GM18511 (cell line): Measurements from ENCODE around the gene OR5W2.
"Not testable (repeated sequence)": the region's sequence is repeated elsewhere in the genome, so short reads cannot be mapped to it uniquely, and the experiment has no call there.

ENCODE experiments used
- ATAC-seq: cut with Tn5 transposase; IDR thresholded peaks from one replicate; pipeline ENCODE4 v1.9.1; 2021; ENCODE audit warnings: mild to moderate bottlenecking, moderate library complexity; ENCODE audit not compliant: unreplicated experiment

OR5W2 gene

GRCh38 chr11:55914482-55914881 is at the start of gene OR5W2:
Gene OR5W2 (minus strand): TSS chr11:55914582. CDS start chr11:55914582, 0 bp downstream.
- ATAC-seq, result no peak

DNA sequence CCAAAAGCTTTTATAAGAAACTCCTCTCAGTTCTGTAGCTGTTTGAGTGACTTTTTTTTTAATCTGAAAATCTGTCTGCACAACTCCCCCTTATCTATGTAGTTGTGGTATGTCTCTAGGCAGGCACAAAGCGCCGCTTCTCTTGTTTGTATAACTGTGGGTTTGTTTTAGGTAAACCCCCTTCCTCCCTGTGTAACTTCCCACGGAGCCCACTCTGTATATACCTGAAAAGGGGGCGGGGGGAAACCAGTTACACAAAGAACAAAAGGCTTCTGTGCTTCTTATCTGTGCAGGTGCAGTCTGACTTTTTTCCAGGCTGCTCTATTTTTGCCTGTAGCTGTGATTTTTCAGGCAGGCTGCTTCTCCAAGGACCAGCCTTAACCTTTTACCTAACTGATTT is 42.1 kb upstream of the OR5W2 start:
- ATAC-seq, result no peak

GRCh38 chr11:55949330-55949729 is 34.9 kb upstream of the OR5W2 start:
- ATAC-seq, result no peak

DNA sequence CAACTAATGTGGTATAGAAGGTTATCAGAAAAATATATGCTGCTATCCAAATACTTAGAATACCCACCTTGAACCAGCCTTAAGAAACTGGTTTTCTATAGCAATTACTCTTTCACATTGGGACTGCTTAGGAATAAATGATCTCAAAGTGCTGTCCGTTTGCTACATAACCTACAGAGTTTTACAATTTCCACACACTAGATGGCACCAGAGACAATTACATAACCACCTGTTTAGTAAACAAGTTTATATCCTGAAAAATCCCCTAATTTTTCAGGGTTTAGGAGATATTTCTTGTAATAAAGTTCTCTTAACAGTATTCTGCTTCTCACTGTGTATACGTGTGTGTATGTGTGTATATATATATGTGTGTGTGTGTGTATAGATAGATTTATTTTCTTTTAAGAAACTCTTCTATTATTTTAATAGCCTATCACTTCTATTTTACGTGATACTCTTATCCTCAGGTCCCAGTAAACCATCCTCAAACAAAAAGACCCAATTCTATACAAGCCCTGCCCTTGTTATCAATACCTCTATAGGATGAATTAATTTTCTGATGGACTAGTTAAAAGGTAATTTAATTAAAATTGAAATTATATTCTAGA is 28.5 kb upstream of the OR5W2 start:
- ATAC-seq, result no peak

GRCh38 chr11:55936300-55936699 is 21.9 kb upstream of the OR5W2 start, which contains the start of gene OR5I1:
Gene OR5I1 (minus strand): TSS chr11:55936400. CDS start chr11:55936400, 0 bp downstream.
- ATAC-seq, result no peak

DNA sequence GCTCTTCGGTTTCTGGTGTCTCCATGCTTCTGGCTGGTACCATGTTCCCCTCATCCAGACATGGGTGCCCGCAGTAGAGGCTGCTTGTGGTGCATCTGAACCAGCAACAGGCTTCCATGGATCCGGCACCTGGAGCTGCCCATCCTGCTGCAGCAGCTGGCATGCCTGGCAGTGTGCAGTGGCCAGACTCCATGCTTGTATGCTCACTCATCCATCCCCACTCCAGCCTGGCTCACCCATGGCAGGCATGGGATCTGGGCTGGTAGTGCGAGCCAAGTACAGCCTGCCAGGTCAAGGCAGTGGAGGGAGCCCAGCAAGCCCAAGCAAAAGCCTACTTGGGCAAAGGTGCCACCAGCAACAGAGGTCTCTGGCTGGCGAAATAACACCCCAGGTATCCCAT is 6.2 kb upstream of the OR5W2 start:
- ATAC-seq, result no peak

GRCh38 chr11:55902308-55902707 is 12.1 kb downstream of the OR5W2 start:
- no peak for ATAC-seq

- no peak for ATAC-seq
Observed at GRCh38 chr11:55895216-55895615, 19.2 kb downstream of the OR5W2 start.

GRCh38 chr11:55885481-55885880 is 28.9 kb downstream of the OR5W2 start:
- not testable (repeated sequence) for ATAC-seq

GRCh38 chr11:55884995-55885394 is 29.4 kb downstream of the OR5W2 start:
- ATAC-seq, result not testable (repeated sequence)

DNA sequence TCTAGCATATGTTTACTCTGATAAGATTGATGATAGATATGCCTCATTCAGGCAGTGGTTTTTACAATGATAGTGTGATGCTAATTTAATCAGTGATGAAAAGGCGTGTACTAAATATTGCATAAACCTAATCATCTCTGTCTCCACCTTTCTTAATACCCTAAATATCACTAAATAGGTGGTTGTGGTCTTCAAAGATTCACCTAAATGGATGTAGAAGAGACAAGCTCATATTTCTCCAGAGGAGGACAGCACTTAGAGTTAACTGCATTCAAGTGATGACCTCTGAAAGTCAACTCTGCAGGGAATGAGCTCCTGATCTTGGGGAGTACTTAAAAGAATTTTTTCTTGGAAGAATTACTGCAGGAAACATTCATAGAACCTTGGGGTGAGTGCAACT is 31.4 kb downstream of the OR5W2 start, which contains the start of gene TRIM51:
TSS of gene TRIM51 (plus strand) at position 301 of the 400 bp plus-strand sequence. CDS start 2,132 bp downstream, outside the sequence.
- ATAC-seq, result not testable (repeated sequence)

DNA sequence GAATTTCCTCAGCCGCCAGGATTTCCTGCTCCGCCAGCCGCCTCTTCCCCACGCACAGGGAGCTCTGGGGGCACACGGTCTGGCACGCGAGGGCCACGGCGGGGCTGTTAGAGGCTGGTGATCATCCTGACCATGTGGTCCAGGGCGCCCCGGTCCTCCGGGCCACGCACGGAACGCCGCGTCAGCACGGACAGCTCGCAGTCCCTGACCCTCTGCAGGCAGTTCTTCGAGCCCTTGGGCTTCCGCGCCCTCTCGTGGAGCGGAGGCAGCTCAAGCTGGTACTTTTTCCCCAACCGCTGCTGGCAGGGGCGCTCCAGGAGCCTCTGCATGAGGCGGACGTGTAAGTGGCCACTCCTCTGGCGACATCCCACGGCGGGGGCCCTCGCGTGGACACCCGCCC is 41.2 kb downstream of the OR5W2 start:
- not testable (repeated sequence) for ATAC-seq

GRCh38 chr11:55872731-55873130 is 41.7 kb downstream of the OR5W2 start:
- not testable (repeated sequence) for ATAC-seq

GRCh38 chr11:55867354-55867753 is 47.0 kb downstream of the OR5W2 start:
- ATAC-seq, result not testable (repeated sequence)
